Right lobe of liver (tissue), 4 donors: ENCODE measurements around the gene NADSYN1.

Experiments
- CTCF ChIP-seq, 4 donors: fragments of 200-600 bp in 3 of 4; fragments of 450-650 bp in 1 of 4; IDR thresholded peaks; one replicate each; pipeline versions ENCODE4 v1.5.1 to v1.8.0; 2016 to 2022; ENCODE audit warnings: antibody characterized with exemption in 4 of 4, mild to moderate bottlenecking in 2 of 4
- POLR2A ChIP-seq: fragments of 450-650 bp; IDR thresholded peaks from one replicate; pipeline ENCODE4 v1.6.1; 2017; ENCODE audit warnings: antibody characterized with exemption, mild to moderate bottlenecking
- donor health status: DM: no; HTN: no; CAD: no.
- donor health status: DM: no; HTN: no; CAD: no.
- donor health status: DM: no; HTN: yes; CAD: no.

DNA sequence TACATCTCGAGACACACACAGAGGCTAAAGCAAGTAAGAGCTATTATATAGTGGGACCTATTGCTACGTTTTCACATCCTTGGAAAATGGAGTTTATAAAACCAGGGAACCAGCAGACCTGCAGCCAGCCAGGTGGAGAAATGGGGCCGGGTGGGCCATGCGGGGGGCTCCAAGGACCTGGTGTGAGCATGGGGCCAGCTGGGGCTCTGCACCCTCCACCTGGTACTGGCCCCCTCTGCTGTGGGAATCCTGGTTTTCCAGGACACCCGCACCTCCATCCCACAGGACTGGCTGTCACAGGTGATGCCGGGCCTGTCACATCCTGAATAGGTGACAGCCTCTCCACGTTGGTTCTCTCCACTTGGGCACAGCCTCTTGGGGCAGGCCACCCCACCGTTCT lies 16.1 kb upstream of the NADSYN1 start:
- no peak for TF ChIP-seq CTCF (IDR thresholded peaks at IDR 0.05)
- TF ChIP-seq POLR2A, result no peak
